WTC11 (cell line): ENCODE results near the gene ADGRL3. TPM values are rescaled to one million over a fixed set of nuclear protein-coding genes. Genes with fewer than 3 reads are reported as not detected.

ENCODE experiments used
- ATAC-seq: fragments of 200-7000 bp; cut with Tn5 transposase; 2 replicates; pipeline ENCODE4 v1.10.0; 2021; ENCODE audit warnings: mild to moderate bottlenecking, moderate library complexity
- CTCF ChIA-PET: fragments of 300-600 bp; sonication (Branson Sonifier 250); formaldehyde crosslinking; loops from one replicate; lab custom pipeline; 2021; ENCODE audit warnings: antibody characterized with exemption; lab: Charles Lee
- POLR2A ChIA-PET: fragments of 350-600 bp; sonication (Branson Sonifier 250); formaldehyde crosslinking; loops from one replicate; lab custom pipeline; 2021; ENCODE audit warnings: antibody characterized with exemption; lab: Charles Lee
- DNase-seq: peaks from one replicate; pipeline ENCODE4 v3.0.0; 2021; ENCODE audit warnings: low spot score
- H3K27ac Mint-ChIP-seq: 2 replicates; pipeline ENCODE4 v1.8.0; 2021; ENCODE audit warnings: mixed read lengths
- H3K27me3 Mint-ChIP-seq: 2 replicates; pipeline ENCODE4 v1.8.0; 2021; ENCODE audit warnings: low read depth, mild to moderate bottlenecking, moderate library complexity, mixed read lengths
- H3K36me3 Mint-ChIP-seq: 2 replicates; pipeline ENCODE4 v1.8.0; 2021; ENCODE audit warnings: mixed read lengths
- H3K4me1 Mint-ChIP-seq: 2 replicates; pipeline ENCODE4 v1.8.0; 2022; ENCODE audit warnings: mixed read lengths
- H3K4me3 Mint-ChIP-seq: 2 replicates; pipeline ENCODE4 v1.8.0; 2021; ENCODE audit warnings: mild to moderate bottlenecking, moderate library complexity, mixed read lengths
- H3K9me3 Mint-ChIP-seq: 2 replicates; pipeline ENCODE4 v1.8.0; 2021; ENCODE audit warnings: mixed read lengths
- AR ChIP-seq: fragments of 250-450 bp; sonication (Bioruptor Pico); IDR thresholded peaks from 2 replicates; pipeline ENCODE4 v1.9.0; 2021; ENCODE audit warnings: mild to moderate bottlenecking
- ATF2 ChIP-seq: sonication (generic); formaldehyde crosslinking; IDR thresholded peaks from 2 replicates; pipeline ENCODE4 v1.8.1; 2022; ENCODE audit warnings: low read depth, missing genetic modification reagents, borderline replicate concordance
- E2F5 ChIP-seq: sonication (generic); formaldehyde crosslinking; IDR thresholded peaks from 2 replicates; pipeline ENCODE4 v1.8.1; 2022; ENCODE audit warnings: mild to moderate bottlenecking, moderate library complexity, missing genetic modification reagents
- JAZF1 ChIP-seq: fragments of 250-450 bp; sonication (Bioruptor Pico); IDR thresholded peaks from 2 replicates; pipeline ENCODE4 v1.9.0; 2021; ENCODE audit warnings: moderate library complexity, mild to moderate bottlenecking, inconsistent platforms
- JUN ChIP-seq: sonication (generic); formaldehyde crosslinking; IDR thresholded peaks from 2 replicates; pipeline ENCODE4 v1.8.0; 2023; ENCODE audit warnings: mild to moderate bottlenecking, missing genetic modification reagents
- NFATC4 ChIP-seq: fragments of 250-450 bp; sonication (Bioruptor Pico); IDR thresholded peaks from 2 replicates; pipeline ENCODE4 v1.9.0; 2021; ENCODE audit warnings: mild to moderate bottlenecking
- NR3C1 ChIP-seq: sonication (generic); formaldehyde crosslinking; conservative IDR thresholded peaks from 2 replicates; pipeline ENCODE4 v1.8.1; 2023; ENCODE audit warnings: low read depth, mild to moderate bottlenecking, missing genetic modification reagents
- SMAD3 ChIP-seq: sonication (generic); formaldehyde crosslinking; IDR thresholded peaks from 2 replicates; pipeline ENCODE4 v1.8.0; 2022; ENCODE audit warnings: missing genetic modification reagents, mild to moderate bottlenecking, borderline replicate concordance
- SP1 ChIP-seq: sonication (generic); formaldehyde crosslinking; conservative IDR thresholded peaks from 2 replicates; pipeline ENCODE4 v1.8.1; 2022; ENCODE audit warnings: missing genetic modification reagents
- USF1 ChIP-seq: sonication (generic); formaldehyde crosslinking; IDR thresholded peaks from 2 replicates; pipeline ENCODE4 v1.8.0; 2022; ENCODE audit warnings: mild to moderate bottlenecking, missing genetic modification reagents
- ZBTB21 ChIP-seq: sonication (generic); formaldehyde crosslinking; IDR thresholded peaks from 2 replicates; pipeline ENCODE4 v1.8.1; 2023; ENCODE audit warnings: mild to moderate bottlenecking, missing genetic modification reagents, borderline replicate concordance
- ZNF263 ChIP-seq: sonication (generic); formaldehyde crosslinking; IDR thresholded peaks from 2 replicates; pipeline ENCODE4 v1.8.1; 2022; ENCODE audit warnings: low read depth, mild to moderate bottlenecking, moderate library complexity, missing genetic modification reagents
- ZNF416 ChIP-seq: fragments of 250-450 bp; sonication (Bioruptor Pico); IDR thresholded peaks from 2 replicates; pipeline ENCODE4 v1.9.0; 2021; ENCODE audit warnings: mild to moderate bottlenecking, inconsistent platforms
- ZNF423 ChIP-seq: fragments of 250-450 bp; sonication (Bioruptor Pico); IDR thresholded peaks from 2 replicates; pipeline ENCODE4 v2.1.2; 2022; ENCODE audit warnings: mild to moderate bottlenecking, moderate library complexity
- ZNF512 ChIP-seq: sonication (generic); formaldehyde crosslinking; IDR thresholded peaks from 2 replicates; pipeline ENCODE4 v1.8.1; 2022; ENCODE audit warnings: missing genetic modification reagents, borderline replicate concordance
- ZNF532 ChIP-seq: fragments of 250-450 bp; sonication (Bioruptor Pico); IDR thresholded peaks from 2 replicates; pipeline ENCODE4 v1.9.0; 2021; ENCODE audit warnings: mild to moderate bottlenecking, borderline replicate concordance
- ZNF671 ChIP-seq: fragments of 250-450 bp; sonication (Bioruptor Pico); IDR thresholded peaks from 2 replicates; pipeline ENCODE4 v1.8.0; 2021; ENCODE audit warnings: mild to moderate bottlenecking
- ZSCAN18 ChIP-seq: fragments of 250-450 bp; sonication (Bioruptor Pico); IDR thresholded peaks from 2 replicates; pipeline ENCODE4 v2.1.2; 2022; ENCODE audit warnings: mild to moderate bottlenecking, moderate library complexity
- total RNA-seq: library from RNA; stranded (reverse); gene quantifications from 3 replicates; pipeline ENCODE4 v1.2.3, GENCODE V29; 2021

ADGRL3 gene
- total RNA-seq, 1 experiment from 2014 or later = 8.7 TPM

- peaks cover 1% of the 10 kb centered on the region for H3K27me3 Mint-ChIP-seq
Measured at GRCh38 chr4:61193863-61194262, 6.3 kb upstream of the ADGRL3 start.

GRCh38 chr4:61194571-61194970, 5.6 kb upstream of the ADGRL3 start:
- ChIA-PET POLR2A (no interaction called here), CTCF (no interaction called here)
- H3K36me3 Mint-ChIP-seq = no peaks in the 10 kb centered on the region
- DNase-seq (no peak), ATAC-seq (no peak)
- H3K9me3 Mint-ChIP-seq = no peaks in the 10 kb centered on the region
- H3K27ac Mint-ChIP-seq = no peak overlapping the region
- H3K27me3 Mint-ChIP-seq = peaks cover 8% of the 10 kb centered on the region
- peaks cover 29% of the 10 kb centered on the region for H3K4me1 Mint-ChIP-seq
- H3K4me3 Mint-ChIP-seq = no peak overlapping the region
- TF ChIP-seq ZNF263 (CRISPR knock-in tag) (no peak), ZNF512 (CRISPR knock-in tag) (no peak), ZNF532 (CRISPR knock-in tag) (no peak), NR3C1 (CRISPR knock-in tag) (no peak)

More at GRCh38 chr4:61193863-61194262, 6.3 kb upstream of the ADGRL3 start:
- ChIA-PET CTCF (no interaction called here), POLR2A (no interaction called here)
- ATAC-seq = no peak
- H3K9me3 Mint-ChIP-seq = no peaks in the 10 kb centered on the region
- H3K36me3 Mint-ChIP-seq = no peaks in the 10 kb centered on the region
- peaks cover 23% of the 10 kb centered on the region for H3K4me1 Mint-ChIP-seq
- DNase-seq = no peak
- TF ChIP-seq SP1 (CRISPR knock-in tag) (no peak), E2F5 (CRISPR knock-in tag) (no peak), ZNF263 (CRISPR knock-in tag) (no peak), JUN (CRISPR knock-in tag) (no peak), ATF2 (CRISPR knock-in tag) (no peak), AR (CRISPR knock-in tag) (no peak), NFATC4 (CRISPR knock-in tag) (no peak), SMAD3 (CRISPR knock-in tag) (no peak), ZSCAN18 (CRISPR knock-in tag) (no peak), ZNF423 (CRISPR knock-in tag) (no peak), JAZF1 (CRISPR knock-in tag) (no peak), ZBTB21 (no peak), ZNF671 (CRISPR knock-in tag) (no peak), ZNF416 (CRISPR knock-in tag) (no peak), NR3C1 (CRISPR knock-in tag) (no peak), USF1 (CRISPR knock-in tag) (no peak)
- no peak overlapping the region for H3K4me3 Mint-ChIP-seq
- H3K27ac Mint-ChIP-seq = no peak overlapping the region
